ENCODE measurements around the gene MAP1S.
A peak's percentile ranks its signal among the peaks of the same experiment; 100 is the strongest.

Gene MAP1S

DNA sequence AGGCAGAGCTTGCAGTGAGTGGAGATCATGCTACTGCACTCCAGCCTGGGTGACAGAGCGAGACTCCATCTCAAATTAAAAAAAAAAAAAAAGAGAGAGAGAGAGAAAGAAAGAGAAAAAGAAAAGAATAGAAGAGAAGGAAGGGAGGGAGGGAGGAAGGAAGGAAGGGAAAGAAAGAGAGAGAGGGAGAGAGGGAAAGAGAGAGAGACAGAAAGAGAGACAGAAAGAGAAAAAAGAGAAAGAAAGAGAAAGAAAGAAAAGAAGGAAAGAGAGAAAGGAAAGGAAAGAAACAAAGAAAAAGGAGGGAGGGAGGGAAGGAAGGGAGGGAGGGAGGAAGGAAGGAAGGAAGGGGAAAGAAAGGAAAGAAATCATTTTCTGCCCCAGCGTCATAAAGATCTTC, 24.1 kb upstream of the MAP1S start:
- DNase-seq, result no peak

DNA sequence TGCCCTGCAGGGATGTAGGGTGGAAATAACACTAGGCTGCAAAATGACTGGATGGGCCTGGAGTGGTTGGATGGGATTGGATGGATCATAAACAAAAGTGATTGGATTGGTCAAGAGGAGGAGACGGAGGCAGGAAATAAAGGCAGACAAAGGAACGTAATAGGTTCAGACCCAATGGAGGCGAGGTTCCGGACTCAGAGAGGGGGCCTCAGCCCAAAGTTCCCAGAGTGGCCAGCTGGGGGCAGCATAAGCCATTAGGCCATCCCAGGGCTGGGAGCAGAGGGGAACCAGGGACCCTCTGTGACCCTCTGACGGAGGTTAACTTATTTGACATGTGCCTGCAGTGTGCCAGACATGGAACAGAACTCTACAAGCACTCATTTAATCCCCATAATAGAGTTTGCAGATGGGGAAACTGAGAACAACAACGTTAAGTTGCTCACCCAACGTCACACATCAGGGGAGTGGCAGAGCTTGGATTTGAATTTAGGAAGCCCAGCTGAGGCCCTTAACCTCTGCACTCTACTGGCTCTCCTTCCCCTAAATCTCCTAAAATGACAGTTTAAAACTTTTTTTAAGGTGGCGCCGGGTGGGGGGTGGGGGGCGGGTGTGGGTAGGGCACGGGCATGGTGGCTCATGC, 15.3 kb upstream of the MAP1S start:
- peak; percentile 61 to 75 for DNase-seq

DNA sequence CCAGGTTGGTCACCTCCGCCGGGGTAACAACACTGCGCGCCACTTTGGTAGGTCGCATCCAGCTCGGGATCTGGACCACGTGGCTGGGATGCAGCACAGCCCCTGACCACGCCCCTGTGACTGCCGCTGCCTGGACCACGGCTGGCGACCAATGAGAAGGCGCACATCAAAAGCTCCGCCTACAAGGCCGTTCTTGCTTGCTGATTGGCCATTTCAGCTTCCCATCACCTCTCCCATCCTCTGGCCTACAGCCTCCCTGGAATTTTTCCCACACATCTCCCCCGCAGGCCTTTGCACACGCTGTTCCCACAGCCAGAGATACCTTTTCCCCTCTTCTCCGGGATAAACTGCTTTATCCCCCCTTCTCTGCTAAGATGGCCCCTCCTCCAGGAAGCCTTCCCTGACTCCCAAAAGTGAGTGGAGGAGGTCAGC, 12.5 kb upstream of the MAP1S start:
- no peak for DNase-seq

DNA sequence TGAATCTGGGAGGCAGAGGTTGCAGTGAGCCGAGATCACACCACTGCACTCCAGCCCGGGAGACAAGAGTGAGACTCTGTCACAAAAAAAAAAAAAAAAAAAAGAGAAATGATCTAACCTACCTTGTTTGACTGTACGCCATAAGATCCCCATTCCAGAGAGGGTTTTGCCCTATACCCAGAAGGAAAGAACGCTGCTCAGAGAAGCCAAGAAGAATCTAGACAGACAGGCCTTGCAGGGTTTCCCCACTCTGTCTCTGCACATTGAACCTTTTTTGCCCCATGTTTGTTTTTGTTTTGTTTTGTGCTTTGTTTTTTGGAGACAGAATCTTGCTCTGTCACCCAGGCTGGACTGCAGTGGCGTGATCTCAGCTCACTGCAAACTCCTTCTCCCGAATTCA, 7.4 kb upstream of the MAP1S start:
- DNase-seq, result no peak

DNA sequence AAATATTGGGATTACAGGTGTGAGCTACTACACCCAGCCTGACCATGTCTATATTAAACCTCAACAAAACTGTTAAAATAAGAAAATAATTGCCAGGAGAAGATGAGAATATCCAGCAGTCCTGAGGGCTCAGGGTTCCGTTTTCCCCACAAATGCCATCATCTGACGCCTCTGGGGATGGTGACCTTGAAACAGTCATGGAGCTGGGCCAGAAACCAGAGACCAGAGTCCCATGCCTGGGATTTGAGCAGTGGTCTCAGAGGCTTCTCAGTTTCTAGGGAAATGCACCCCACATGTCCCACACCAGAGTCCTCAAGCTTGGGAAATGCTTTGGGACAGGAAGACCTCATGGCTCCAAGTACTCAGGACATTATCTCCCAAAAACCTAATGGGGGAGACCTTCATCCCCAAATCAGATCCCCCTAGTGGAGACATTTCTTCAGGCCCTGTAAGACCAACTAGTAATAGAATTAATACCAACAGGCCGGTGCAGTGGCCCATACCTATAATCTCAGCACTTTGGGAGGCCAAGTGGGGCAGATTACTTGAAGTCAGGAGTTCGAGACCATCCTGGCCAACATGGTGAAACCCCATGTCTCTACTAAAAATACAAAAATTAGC, 2.9 kb upstream of the MAP1S start:
- DNase-seq, result no peak

DNA sequence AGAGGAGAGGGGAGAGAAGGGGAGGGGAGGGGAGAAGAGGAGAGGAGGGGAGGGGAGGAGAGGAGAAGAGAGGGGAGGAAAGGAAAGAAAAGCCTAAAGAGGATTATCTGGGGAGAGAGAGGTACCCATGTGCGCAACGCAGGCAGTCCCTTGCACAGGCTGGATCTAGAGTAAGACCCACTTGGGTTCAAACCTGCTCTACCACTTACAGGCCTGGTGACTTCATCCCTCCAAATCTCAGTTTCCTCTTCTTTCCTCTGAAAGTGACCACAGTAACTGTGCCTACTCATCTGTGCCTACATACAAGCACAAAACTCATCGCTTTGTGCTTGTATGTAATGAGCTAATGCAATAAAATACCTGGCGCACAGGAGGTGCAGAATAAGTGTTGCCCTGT, 732 bp upstream of the MAP1S start:
- no peak for DNase-seq

DNA sequence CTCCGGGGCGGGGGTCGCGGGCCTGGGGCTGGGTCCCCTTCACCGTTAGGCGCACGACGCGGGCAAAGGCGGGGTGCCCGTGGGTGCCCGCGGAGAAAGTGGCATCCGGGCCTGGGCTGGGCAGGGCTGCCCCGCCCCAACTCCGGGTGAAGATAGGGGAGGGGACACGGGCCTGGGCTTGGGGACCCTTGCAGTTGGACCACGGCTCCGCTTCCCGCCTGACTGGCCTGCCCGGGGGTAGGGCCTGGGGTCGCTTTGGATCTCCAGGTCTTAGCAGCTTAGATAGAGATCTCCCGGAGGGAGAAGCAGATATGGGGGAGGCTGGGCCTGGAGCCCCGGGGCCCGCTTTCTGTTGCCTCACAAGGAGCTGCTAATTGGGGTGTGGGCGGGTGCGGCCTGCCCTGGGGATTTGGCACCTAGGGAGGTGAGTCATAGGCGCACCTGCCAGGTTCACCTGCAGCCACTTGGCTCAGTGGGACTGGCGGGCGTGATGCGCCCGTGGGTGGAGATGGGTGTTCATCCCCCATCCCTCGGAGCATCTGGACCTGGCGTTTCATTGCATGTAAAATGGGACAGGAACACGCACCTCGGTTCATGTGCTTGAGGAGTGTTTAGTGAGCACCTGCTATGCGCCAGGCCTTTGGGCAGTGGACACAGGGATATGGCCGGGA, 585 bp downstream of the MAP1S start:
- peak in 1 of 2 donors; percentile 22 for DNase-seq

DNA sequence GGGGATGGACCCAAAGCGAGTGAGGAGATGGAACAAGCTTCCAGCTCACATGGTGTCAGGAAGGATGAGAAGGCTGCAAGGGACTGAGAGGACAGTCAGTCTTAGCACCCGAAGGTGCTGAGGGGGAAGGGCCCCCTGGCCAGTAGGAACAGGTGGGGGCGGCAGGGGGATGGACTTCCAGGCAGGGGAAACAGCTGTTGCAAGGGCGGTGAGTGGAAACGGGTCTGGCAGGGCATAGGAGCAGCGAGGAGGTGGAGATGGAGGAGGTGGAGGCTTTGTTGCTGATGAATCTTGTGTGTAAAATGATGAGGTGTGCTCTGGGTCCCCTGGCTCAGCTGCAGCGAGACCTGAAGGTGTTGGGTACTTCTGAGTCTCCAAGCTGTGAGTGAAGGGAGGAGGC, 1.2 kb downstream of the MAP1S start:
- no peak for DNase-seq

DNA sequence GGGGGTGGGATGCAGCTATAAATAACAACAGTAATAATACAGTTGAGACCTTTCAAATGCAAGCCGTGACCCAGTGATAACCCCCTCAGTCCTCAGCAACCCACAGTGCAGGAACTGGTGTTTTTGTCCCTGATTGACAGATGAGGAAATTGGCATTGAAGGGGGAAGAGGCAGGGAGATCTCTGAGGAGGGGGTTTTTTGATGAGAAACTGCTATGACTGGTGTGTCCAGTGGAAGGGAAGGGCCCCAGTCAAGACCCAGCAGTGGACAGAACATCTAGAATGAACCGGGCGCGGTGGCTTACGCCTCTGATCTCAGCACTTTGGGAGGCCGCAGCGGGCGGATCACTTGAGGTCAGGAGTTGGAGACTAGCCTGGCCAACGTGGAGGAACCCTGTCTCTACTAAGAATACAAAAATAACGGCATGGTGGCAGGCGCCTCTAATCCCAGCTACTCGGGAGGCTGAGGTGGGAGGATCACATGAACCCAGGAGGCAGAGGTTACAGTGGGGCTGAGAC, 1.9 kb downstream of the MAP1S start:
- DNase-seq, result no peak

DNA sequence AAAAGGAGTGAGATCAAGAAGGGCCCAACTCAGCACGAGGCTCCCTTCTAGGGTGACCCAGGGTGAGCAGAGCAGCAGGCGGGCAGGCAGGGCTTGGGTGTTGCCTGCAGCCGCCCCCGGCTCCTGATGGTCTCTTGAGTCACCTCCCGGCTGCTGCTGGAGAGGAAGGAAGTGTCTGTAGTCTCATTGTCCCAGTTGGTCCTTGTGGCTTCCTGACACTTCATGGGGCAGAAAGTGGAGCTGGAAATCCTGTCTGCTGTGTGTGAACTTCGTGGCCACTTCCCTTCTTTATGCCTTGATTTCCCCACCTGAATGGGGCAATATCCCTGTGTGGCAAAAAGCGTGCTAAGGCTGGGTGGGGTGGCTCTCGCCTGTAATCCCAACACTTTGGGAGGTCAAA, 2.5 kb downstream of the MAP1S start:
- DNase-seq, result no peak

DNA sequence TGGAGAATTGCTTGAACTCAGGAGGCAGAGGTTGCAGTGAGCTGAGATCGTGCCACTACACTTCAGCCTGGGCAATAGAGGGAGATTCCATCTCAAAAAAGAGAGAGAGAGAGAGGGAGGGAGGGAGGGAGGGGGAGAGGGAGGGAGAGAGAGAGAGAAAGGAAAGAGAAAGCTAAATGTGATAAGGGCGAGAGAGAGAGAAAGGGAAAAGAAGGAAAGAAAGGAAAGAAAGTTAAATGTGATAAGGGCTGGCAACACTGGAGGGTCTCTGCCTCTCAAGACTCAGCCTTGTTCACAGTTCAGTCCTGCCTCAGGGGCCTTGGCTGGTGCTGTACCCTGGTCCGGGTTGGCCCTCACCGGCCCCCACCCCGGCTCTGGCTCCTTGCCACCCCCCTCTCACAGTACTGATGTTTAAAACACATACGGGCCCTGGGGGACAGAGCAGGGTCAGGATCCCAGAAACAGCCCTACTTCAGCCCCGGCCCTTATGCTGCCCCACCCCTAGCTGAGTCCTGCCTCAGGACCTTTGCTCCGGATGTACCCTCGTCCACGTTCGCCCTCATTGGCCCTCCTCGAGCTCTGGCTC, 3.5 kb downstream of the MAP1S start:
- DNase-seq, result no peak

DNA sequence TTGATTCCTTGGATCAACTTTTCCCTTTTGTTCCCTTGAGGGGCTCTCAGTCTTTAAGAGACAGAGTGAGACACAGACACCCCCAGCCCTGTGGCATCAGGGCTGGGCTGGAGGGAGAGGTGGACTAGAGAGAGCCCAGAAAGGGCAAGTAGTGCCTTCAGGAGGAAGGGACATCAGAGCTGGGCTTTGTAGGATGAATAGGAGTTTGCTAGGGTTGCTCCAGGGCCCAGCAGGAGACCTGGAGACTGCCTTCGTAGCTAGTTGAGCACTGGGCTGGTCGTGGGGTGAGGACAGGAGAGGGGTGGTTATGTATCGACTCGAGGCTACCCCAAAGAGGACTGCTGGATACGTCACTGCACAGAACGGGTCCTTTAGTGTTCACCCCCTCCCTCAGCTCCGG, 5.4 kb downstream of the MAP1S start:
- DNase-seq, result no peak

DNA sequence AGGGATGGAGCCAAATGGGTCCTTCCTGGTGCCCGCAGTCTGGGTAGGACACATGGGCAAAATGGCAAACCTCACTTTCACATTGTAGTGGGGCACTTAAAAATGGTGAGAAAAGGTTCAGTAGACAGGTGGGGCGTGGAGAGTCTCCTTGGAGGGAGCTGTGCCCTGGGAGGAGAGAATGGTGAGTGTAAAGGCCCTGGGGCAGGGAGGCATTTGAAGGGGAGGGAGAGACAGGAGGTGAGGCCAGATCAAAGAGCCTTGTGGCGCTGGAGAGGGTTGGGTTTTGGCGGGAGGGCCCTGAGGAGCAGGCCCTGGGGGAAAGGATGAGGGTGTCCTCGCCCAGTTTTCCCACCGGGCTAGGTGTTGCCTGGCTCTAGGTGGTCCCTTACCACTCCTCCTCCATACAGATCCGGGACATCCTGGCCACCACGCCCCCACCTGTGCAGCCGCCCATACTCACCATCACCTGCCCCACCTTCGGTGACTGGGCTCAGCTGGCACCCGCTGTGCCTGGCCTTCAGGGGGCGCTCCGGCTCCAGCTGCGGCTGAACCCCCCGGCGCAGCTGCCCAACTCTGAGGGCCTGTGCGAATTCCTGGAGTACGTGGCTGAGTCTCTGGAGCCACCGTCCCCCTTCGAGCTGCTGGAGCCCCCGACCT, 6.3 kb downstream of the MAP1S start:
- DNase-seq, result no peak

DNA sequence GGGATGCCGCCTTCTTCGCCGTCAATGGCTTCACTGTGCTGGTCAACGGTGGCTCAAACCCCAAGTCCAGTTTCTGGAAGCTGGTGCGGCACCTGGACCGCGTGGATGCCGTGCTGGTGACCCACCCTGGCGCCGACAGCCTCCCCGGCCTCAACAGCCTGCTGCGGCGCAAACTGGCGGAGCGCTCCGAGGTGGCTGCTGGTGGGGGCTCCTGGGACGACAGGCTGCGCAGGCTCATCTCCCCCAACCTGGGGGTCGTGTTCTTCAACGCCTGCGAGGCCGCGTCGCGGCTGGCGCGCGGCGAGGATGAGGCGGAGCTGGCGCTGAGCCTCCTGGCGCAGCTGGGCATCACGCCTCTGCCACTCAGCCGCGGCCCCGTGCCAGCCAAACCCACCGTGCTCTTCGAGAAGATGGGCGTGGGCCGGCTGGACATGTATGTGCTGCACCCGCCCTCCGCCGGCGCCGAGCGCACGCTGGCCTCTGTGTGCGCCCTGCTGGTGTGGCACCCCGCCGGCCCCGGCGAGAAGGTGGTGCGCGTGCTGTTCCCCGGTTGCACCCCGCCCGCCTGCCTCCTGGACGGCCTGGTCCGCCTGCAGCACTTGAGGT, 7.0 kb downstream of the MAP1S start:
- DNase-seq, result no peak

DNA sequence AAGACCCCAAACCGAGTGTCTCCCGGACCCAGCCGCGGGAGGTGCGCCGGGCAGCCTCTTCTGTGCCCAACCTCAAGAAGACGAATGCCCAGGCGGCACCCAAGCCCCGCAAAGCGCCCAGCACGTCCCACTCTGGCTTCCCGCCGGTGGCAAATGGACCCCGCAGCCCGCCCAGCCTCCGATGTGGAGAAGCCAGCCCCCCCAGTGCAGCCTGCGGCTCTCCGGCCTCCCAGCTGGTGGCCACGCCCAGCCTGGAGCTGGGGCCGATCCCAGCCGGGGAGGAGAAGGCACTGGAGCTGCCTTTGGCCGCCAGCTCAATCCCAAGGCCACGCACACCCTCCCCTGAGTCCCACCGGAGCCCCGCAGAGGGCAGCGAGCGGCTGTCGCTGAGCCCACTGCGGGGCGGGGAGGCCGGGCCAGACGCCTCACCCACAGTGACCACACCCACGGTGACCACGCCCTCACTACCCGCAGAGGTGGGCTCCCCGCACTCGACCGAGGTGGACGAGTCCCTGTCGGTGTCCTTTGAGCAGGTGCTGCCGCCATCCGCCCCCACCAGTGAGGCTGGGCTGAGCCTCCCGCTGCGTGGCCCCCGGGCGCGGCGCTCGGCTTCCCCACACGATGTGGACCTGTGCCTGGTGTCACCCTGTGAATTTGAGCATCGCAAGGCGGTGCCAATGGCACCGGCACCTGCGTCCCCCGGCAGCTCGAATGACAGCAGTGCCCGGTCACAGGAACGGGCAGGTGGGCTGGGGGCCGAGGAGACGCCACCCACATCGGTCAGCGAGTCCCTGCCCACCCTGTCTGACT, 7.9 kb downstream of the MAP1S start:
- no peak for DNase-seq

DNA sequence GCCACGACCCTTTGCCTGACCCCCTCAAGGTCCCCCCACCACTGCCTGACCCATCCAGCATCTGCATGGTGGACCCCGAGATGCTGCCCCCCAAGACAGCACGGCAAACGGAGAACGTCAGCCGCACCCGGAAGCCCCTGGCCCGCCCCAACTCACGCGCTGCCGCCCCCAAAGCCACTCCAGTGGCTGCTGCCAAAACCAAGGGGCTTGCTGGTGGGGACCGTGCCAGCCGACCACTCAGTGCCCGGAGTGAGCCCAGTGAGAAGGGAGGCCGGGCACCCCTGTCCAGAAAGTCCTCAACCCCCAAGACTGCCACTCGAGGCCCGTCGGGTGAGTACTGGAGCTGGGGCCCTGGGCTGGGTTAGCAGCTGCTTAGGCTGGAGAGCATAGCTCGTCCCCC, 8.6 kb downstream of the MAP1S start:
- DNase-seq, result no peak

DNA sequence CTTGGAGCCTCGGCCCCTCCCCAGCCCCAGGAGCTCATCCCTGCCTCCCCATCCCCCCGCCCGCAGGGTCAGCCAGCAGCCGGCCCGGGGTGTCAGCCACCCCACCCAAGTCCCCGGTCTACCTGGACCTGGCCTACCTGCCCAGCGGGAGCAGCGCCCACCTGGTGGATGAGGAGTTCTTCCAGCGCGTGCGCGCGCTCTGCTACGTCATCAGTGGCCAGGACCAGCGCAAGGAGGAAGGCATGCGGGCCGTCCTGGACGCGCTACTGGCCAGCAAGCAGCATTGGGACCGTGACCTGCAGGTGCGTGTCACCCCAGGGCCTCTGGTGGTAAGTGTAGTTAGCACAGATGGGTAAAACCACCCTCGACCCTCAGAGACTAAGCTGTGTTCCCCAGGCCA, 13.8 kb downstream of the MAP1S start:
- DNase-seq, result no peak

DNA sequence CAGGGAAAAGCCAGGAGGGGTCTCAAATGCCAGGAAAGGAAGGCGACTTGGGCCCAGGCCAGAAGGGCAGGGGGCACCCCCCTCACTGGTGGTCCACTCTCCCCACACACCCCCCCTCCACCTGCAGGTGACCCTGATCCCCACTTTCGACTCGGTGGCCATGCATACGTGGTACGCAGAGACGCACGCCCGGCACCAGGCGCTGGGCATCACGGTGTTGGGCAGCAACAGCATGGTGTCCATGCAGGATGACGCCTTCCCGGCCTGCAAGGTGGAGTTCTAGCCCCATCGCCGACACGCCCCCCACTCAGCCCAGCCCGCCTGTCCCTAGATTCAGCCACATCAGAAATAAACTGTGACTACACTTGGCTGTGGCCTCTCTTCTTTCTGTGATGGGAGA, 14.9 kb downstream of the MAP1S start:
- DNase-seq, result no peak

DNA sequence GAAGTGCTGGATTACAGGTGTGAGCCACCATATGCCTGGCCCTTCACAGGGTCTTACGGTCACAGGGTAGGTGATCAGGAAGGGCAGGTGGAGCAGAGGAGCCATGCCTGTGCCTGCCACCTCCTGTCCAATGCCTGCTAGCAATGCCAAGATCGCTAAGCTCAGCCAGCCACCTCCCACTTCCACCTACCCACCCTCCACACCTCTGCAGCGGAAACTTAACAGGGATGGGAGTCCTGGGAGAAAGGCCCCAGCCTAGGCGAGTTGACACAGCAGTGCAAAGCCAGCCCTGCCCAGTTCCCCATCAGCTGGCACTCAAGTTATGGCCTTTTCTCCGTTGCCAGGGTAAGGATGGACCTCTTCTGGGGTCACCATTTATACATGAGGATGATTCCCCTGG, 16.1 kb downstream of the MAP1S start:
- no peak for DNase-seq

DNA sequence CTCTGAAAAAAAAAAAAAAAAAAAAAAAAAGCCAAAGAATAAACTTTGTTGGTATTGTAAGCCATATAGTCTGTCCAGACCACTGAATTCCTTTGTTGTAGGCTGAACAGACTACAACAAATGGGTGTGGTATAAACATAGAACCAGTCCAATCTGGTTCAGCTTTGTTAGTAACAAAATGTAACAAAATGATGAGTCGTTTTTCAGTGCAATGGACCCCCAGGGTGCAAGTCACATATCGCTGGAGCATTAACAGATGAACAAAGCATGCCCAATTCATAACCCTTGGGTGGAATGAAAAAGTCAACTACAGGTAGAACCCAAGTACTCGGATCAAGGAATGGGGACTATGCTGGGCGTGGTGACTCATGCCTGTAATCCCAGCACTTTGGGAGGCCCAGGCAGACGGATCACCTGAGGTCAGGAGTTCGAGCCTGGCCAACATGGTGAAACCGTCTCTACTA, 18.4 kb downstream of the MAP1S start:
- no peak for DNase-seq

DNA sequence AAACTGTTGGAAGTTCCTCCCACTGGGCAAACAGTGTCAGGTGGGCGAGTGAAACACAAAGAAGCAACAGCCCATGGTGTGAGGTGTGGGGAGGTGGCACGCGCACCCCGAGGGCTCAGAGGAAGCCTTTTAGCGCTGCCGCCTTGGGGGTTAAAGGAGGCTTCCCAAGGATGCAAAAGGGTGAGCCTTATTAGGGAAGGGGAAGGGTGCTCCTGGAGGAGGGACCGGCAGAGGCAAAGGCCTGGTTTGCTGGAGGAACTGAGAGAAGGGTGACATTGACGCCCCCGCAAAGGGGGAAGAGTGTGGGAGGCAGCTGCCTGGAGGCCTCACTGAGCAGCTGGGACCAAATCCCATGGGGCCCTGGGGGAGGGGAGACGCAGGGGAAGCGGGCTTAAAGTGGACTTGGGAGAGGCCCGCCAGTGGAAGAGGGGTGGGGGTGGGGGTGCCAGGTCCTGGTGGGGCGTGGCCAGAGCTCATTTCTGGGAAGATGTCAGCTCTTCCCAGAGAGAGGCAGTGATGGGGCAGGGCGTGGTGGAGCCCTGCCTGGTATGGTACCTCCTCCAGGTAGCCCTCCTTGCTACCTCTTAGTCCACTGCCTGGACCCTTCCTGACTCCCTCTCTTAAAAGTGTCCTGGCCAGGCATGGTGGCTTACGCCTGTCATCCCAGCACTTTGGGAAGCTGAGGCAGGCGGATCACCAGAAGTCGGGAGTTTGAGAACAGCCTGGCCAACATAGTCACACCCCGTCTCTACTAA, 20.0 kb downstream of the MAP1S start:
- peak in 1 of 2 donors; percentile 56 for DNase-seq
